Caco-2 (cell line): ENCODE measurements around the gene NRIP1. TPM values are rescaled to one million over a fixed set of nuclear protein-coding genes. Genes with fewer than 3 reads are reported as not detected.

Source experiments
- BruUV-seq: library from RNA; stranded (reverse); fragments of 400-500 nt; replicated peaks from 2 replicates; lab custom pipeline; 2021; lab: Mats Ljungman, UMichigan
- CTCF ChIA-PET: fragments of 300-600 bp; sonication (Branson Sonifier 250); formaldehyde crosslinking; loops from one replicate; lab custom pipeline; 2022; ENCODE audit warnings: antibody characterized with exemption; lab: Charles Lee
- POLR2A ChIA-PET: fragments of 300-600 bp; sonication (Branson Sonifier 250); formaldehyde crosslinking; loops from one replicate; lab custom pipeline; 2022; ENCODE audit warnings: antibody characterized with exemption; lab: Charles Lee
- DNase-seq, 2 experiments: peaks; one replicate each; pipeline versions ENCODE4 v3.0.0 to v3.0.0-alpha.2; 2020 to 2022
- H3K27me3 ChIP-seq: replicated peaks from 2 replicates; pipeline ENCODE4 v1.6.0; 2011; ENCODE audit warnings: low read length; ENCODE audit not compliant: control insufficient read depth, insufficient read depth
- H3K36me3 ChIP-seq: 2 replicates; pipeline ENCODE4 v1.5.1; 2011; ENCODE audit warnings: low read length; ENCODE audit not compliant: control insufficient read depth, insufficient read depth
- H3K4me1 ChIP-seq: fragments of 250-450 bp; sonication (Bioruptor Pico); 2 replicates; pipeline ENCODE4 v1.5.1; 2020; ENCODE audit warnings: mild to moderate bottlenecking
- H3K4me3 ChIP-seq: 2 replicates; pipeline ENCODE4 v1.5.1; 2011; ENCODE audit warnings: low read depth, mild to moderate bottlenecking, control low read depth, low read length
- H3K9me3 ChIP-seq: fragments of 250-450 bp; sonication (Bioruptor Pico); 2 replicates; pipeline ENCODE4 v1.5.1; 2020; ENCODE audit warnings: mild to moderate bottlenecking, moderate library complexity
- H3K27ac Mint-ChIP-seq: one replicate; pipeline ENCODE4 v1.8.0; 2022; ENCODE audit warnings: mixed read lengths; ENCODE audit not compliant: unreplicated experiment
- H3K27me3 Mint-ChIP-seq: one replicate; pipeline ENCODE4 v1.8.0; 2022; ENCODE audit warnings: mixed read lengths; ENCODE audit not compliant: insufficient read depth, unreplicated experiment
- H3K36me3 Mint-ChIP-seq: one replicate; pipeline ENCODE4 v1.8.0; 2022; ENCODE audit warnings: mild to moderate bottlenecking, mixed read lengths; ENCODE audit not compliant: insufficient read depth, unreplicated experiment
- H3K4me1 Mint-ChIP-seq: one replicate; pipeline ENCODE4 v1.8.0; 2022; ENCODE audit warnings: low read depth, mixed read lengths; ENCODE audit not compliant: unreplicated experiment
- H3K4me3 Mint-ChIP-seq: one replicate; pipeline ENCODE4 v1.8.0; 2022; ENCODE audit warnings: mild to moderate bottlenecking, moderate library complexity, mixed read lengths; ENCODE audit not compliant: unreplicated experiment
- H3K9me3 Mint-ChIP-seq: one replicate; pipeline ENCODE4 v1.8.0; 2022; ENCODE audit warnings: mixed read lengths; ENCODE audit not compliant: unreplicated experiment
- CTCF ChIP-seq, 2 experiments: fragments of 200-600 bp in 1 of 2; IDR thresholded peaks; 1 replicate in 1 of 2; 2 replicates in 1 of 2; pipeline versions ENCODE4 v1.5.1 to v1.8.0; 2011 to 2022; ENCODE audit warnings: antibody characterized with exemption in 1 of 2, control low read depth in 1 of 2, inconsistent platforms in 1 of 2, low read depth in 1 of 2, low read length in 1 of 2, mild to moderate bottlenecking in 1 of 2, moderate library complexity in 1 of 2; ENCODE audit not compliant: insufficient read depth in 1 of 2, severe bottlenecking in 1 of 2, unreplicated experiment in 1 of 2
- intact Hi-C: fragments of 100-400 bp; cut with micrococcal nuclease; formaldehyde crosslinking; loops from one replicate; pipeline ENCODE4 v1.10.0; 2022; ENCODE audit not compliant: unreplicated experiment
- total RNA-seq: library from RNA; stranded (reverse); gene quantifications from 2 replicates; pipeline ENCODE4 v1.2.3, GENCODE V29; 2022

Gene NRIP1
- total RNA-seq, 1 experiment from 2014 or later, result 28.6 TPM

DNA sequence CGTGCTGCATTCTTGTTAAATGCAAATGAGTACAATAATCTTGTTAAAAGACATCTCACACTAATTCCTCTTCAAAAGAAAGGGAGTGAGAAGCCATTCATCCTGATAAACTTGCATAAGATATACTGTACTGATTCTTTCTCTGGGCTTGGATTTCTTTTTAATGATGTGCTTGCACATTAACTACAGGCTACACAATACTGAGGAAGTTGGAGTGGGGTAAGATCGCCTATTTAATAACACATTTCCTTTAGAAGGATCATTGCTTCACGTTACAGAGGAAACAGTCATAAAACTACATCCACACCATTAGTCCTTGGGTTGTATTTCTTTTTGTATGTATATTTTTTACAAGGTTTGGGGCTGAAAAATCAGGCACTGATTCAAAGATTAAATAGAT, 36.6 kb downstream of the NRIP1 start:
- ChIA-PET CTCF (no interaction called here), POLR2A (no interaction called here)
- H3K4me3 ChIP-seq, result no peak overlapping the region
- no peak for DNase-seq
- no peaks in the 10 kb centered on the region for H3K9me3 ChIP-seq
- TF ChIP-seq CTCF (IDR thresholded peaks at IDR 0.05; ENCODE audit: insufficient read depth in 1 of 2, low read depth in 1 of 2, low read length in 1 of 2, severe bottlenecking in 1 of 2, unreplicated experiment in 1 of 2), result no peak
- no peaks in the 10 kb centered on the region for H3K36me3 ChIP-seq
- BruUV-seq, result no TSS peak
- Mint-ChIP-seq H3K4me3 (no peak overlapping the region), H3K27ac (no peak overlapping the region), H3K9me3 (no peaks in the 10 kb centered on the region), H3K27me3 (no peaks in the 10 kb centered on the region), H3K4me1 (peaks cover 14% of the 10 kb centered on the region), H3K36me3 (no peaks in the 10 kb centered on the region)
- H3K27me3 ChIP-seq, result no peaks in the 10 kb centered on the region
- peaks cover 4% of the 10 kb centered on the region; the same call in 1 of the 2 replicates for H3K4me1 ChIP-seq
- intact Hi-C loops, result no loop called here

DNA sequence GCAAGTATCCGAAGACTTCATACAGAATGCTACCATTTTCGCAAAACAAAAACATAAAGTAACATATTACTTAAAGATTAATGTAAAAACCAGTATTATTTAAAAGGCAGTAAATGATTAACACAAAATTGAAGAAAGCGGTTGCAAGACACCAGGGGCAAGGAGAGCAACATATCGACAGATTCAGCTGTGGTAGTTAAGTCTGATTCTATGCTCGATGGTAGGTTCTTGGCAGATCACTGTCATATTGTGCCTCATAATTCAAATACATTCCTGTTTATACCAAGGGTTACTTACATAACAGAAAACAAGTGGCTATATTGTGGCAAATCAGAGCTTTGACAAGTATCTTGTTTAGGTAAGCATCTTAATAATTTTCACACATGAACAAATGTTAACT, 37.7 kb downstream of the NRIP1 start:
- Histone ChIP-seq H3K4me1 (peaks cover 4% of the 10 kb centered on the region; the same call in 1 of the 2 replicates), H3K4me3 (no peak overlapping the region), H3K27me3 (no peaks in the 10 kb centered on the region), H3K36me3 (no peaks in the 10 kb centered on the region), H3K9me3 (no peaks in the 10 kb centered on the region)
- Mint-ChIP-seq H3K4me1 (peaks cover 14% of the 10 kb centered on the region), H3K4me3 (no peak overlapping the region), H3K27ac (no peak overlapping the region), H3K27me3 (no peaks in the 10 kb centered on the region), H3K9me3 (no peaks in the 10 kb centered on the region), H3K36me3 (no peaks in the 10 kb centered on the region)
- POLR2A ChIA-PET, result no interaction called here
- no peak for TF ChIP-seq CTCF (IDR thresholded peaks at IDR 0.05; ENCODE audit: insufficient read depth in 1 of 2, low read depth in 1 of 2, low read length in 1 of 2, severe bottlenecking in 1 of 2, unreplicated experiment in 1 of 2)
- CTCF ChIA-PET, result no interaction called here
- no peak for DNase-seq
- intact Hi-C loops, result no loop called here
- BruUV-seq, result no TSS peak

- DNase-seq, result no peak
- H3K4me1 ChIP-seq, result peaks cover 4% of the 10 kb centered on the region; the same call in 1 of the 2 replicates
- no peak overlapping the region for H3K4me3 ChIP-seq
- peaks cover 14% of the 10 kb centered on the region for H3K4me1 Mint-ChIP-seq
- H3K36me3 ChIP-seq, result no peaks in the 10 kb centered on the region
- no peak overlapping the region for H3K27ac Mint-ChIP-seq
- CTCF ChIA-PET, result no interaction called here
- H3K9me3 Mint-ChIP-seq, result no peaks in the 10 kb centered on the region
- H3K27me3 Mint-ChIP-seq, result no peaks in the 10 kb centered on the region
- H3K36me3 Mint-ChIP-seq, result no peaks in the 10 kb centered on the region
- POLR2A ChIA-PET, result no interaction called here
- no peaks in the 10 kb centered on the region for H3K9me3 ChIP-seq
- H3K27me3 ChIP-seq, result no peaks in the 10 kb centered on the region
- intact Hi-C loops, result no loop called here
- no peak for TF ChIP-seq CTCF (IDR thresholded peaks at IDR 0.05; ENCODE audit: insufficient read depth in 1 of 2, low read depth in 1 of 2, low read length in 1 of 2, severe bottlenecking in 1 of 2, unreplicated experiment in 1 of 2)
- no peak overlapping the region for H3K4me3 Mint-ChIP-seq
- BruUV-seq, result no TSS peak
Observed at GRCh38 chr21:15026370-15026769, 38.4 kb downstream of the NRIP1 start.
